ENCODE data around the gene VMAC. TPM values are rescaled to one million over a fixed set of nuclear protein-coding genes. Genes with fewer than 3 reads are reported as not detected.

VMAC gene
- total and polyA plus RNA-seq, 2 donors (not counting 3 experiments of a cell fraction or from before 2014, with no cell fraction given): 4.7 to 6.9 TPM

DNA sequence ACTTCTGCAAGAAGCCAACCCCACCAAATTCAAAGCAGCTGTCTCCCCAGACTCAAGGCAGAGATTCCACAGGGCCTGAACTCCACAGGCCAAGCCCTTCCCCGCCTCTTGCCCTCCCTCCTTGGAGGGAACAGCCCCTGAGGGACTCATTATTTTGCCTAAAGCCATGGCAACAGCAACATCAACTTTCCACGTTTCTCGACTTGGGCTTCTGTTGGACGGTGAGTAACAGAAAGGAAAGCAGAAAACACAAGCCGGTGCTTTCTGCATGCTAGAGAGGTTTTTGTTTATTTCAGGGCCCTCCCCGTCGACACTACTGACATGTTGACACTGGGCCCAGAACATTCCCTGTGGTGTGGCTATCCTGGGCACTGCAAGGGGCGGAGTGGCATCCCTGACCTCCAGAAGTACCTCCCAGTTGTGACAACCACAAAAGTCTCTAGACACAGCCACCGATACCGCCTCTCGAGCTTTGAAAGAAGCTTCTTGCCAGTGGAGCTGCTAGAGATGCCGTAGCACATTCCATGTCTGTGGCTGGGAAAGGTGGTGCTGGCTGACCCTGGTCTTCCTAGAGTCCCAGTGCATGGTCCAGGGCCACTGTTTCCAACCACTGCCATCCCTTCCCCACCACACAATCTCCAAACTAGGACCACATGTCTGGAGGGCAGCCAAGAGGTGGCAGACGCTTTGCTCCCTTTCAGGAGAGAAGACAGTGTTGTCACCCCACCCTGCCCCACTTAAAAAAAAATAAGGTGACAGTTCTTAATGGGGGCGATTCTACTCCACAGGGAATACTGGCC lies 22.2 kb downstream of the VMAC start:
- no TSS peak for BruUV-seq (replicated peaks)
- H3K4me3 ChIP-seq (replicated peaks in 1 of 3; ENCODE audit: insufficient read depth in 1 of 3, low read depth in 1 of 3, low read length in 3 of 3): no peak overlapping the region
- H3K9ac ChIP-seq (replicated peaks; ENCODE audit: extremely low read depth, insufficient read depth, low read length): no peak overlapping the region
- H3K36me3 ChIP-seq (ENCODE audit: control insufficient read depth in 2 of 2, extremely low read depth in 1 of 2, insufficient read depth in 2 of 2, low read length in 2 of 2): peaks cover 13 to 68% of the 10 kb centered on the region in 2 experiments
- dilution Hi-C loops (cut with MboI; ENCODE audit: extremely low pct_ligation_motif_present, low sequenced_read_pairs) (no loop called here), intact Hi-C loops (cut with micrococcal nuclease) (no loop called here)
- POLR2A ChIA-PET: no interaction called here
- no peak overlapping the region for H3K27ac ChIP-seq (ENCODE audit: insufficient read depth, low read depth, low read length)
- no peaks in the 10 kb centered on the region for H3K79me2 ChIP-seq (ENCODE audit: control insufficient read depth, insufficient read depth, low read length)
- DNase-seq (ENCODE audit: low read depth, low spot score) (no peak), FAIRE-seq (no peak)
- CTCF ChIA-PET: no interaction called here
- H4K20me1 ChIP-seq (replicated peaks; ENCODE audit: control insufficient read depth, extremely low read depth, insufficient read depth, low read length): no peaks in the 10 kb centered on the region
- no peaks in the 10 kb centered on the region for H3K9me1 ChIP-seq (replicated peaks; ENCODE audit: control insufficient read depth, extremely low read depth, insufficient read depth, low read length)
- no peaks in the 10 kb centered on the region for H3K9me3 ChIP-seq (replicated peaks; ENCODE audit: control insufficient read depth, insufficient read depth, low read length)
- H3K27me3 ChIP-seq (ENCODE audit: control insufficient read depth in 2 of 2, insufficient read depth in 2 of 2, low read length in 2 of 2): no peaks in the 10 kb centered on the region
- no peak overlapping the region for H2AFZ ChIP-seq (ENCODE audit: low read depth, low read length)
- H3K4me1 ChIP-seq (ENCODE audit: control insufficient read depth, extremely low read depth, insufficient read depth, low read length): no peaks in the 10 kb centered on the region
- TF ChIP-seq JUN (IDR thresholded peaks at IDR 0.05; ENCODE audit: borderline replicate concordance, insufficient read depth, insufficient read length, low read depth) (no peak), FOS (IDR thresholded peaks at IDR 0.05; ENCODE audit: borderline replicate concordance, insufficient read depth, low read length) (no peak), MYC (IDR thresholded peaks at IDR 0.05; ENCODE audit: low read depth, low read length) (no peak), GATA2 (IDR thresholded peaks at IDR 0.05; ENCODE audit: insufficient read depth, insufficient read length, low read depth, low read length) (no peak), POLR2AphosphoS5 (IDR thresholded peaks at IDR 0.05; ENCODE audit: insufficient read depth, low read depth, low read length) (no peak)
- H3K4me2 ChIP-seq (ENCODE audit: insufficient read depth, low read length): no peak overlapping the region

DNA sequence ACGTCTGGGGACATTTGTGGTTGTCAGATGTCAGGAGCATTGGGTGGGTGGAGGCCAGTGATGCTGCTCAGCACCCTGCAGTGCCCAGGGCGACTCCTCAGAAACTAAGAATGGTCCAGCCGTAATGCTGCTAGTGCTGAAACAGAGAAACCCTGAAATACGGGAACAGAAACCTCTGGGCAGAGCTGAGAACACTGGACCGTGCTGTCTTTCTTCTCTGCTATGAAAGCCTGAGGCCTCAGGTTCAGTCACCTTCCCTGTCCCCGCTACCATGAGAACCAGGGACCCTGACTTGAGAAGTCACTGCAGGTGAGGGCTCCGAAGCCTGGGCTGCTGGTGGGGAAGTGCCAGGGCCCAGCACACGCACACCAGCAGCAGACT lies 22.8 kb downstream of the VMAC start:
- Histone ChIP-seq H3K4me2 (ENCODE audit: insufficient read depth, low read length) (no peak overlapping the region), H3K27ac (ENCODE audit: insufficient read depth, low read depth, low read length) (no peak overlapping the region), H3K9me3 (replicated peaks; ENCODE audit: control insufficient read depth, insufficient read depth, low read length) (no peaks in the 10 kb centered on the region), H3K4me3 (replicated peaks in 1 of 3; ENCODE audit: insufficient read depth in 1 of 3, low read depth in 1 of 3, low read length in 3 of 3) (no peak overlapping the region), H3K36me3 (ENCODE audit: control insufficient read depth in 2 of 2, extremely low read depth in 1 of 2, insufficient read depth in 2 of 2, low read length in 2 of 2) (peaks cover 13 to 67% of the 10 kb centered on the region in 2 experiments), H3K4me1 (ENCODE audit: control insufficient read depth, extremely low read depth, insufficient read depth, low read length) (no peaks in the 10 kb centered on the region), H3K27me3 (ENCODE audit: control insufficient read depth in 2 of 2, insufficient read depth in 2 of 2, low read length in 2 of 2) (no peaks in the 10 kb centered on the region), H4K20me1 (replicated peaks; ENCODE audit: control insufficient read depth, extremely low read depth, insufficient read depth, low read length) (no peaks in the 10 kb centered on the region), H2AFZ (ENCODE audit: low read depth, low read length) (no peak overlapping the region), H3K9ac (replicated peaks; ENCODE audit: extremely low read depth, insufficient read depth, low read length) (no peak overlapping the region), H3K9me1 (replicated peaks; ENCODE audit: control insufficient read depth, extremely low read depth, insufficient read depth, low read length) (no peaks in the 10 kb centered on the region), H3K79me2 (ENCODE audit: control insufficient read depth, insufficient read depth, low read length) (no peaks in the 10 kb centered on the region)
- no TSS peak for BruUV-seq (replicated peaks)
- ChIA-PET CTCF (interaction anchor here (1.5 kb wide), 1 partner anchor 95 kb away, joined by 5 read pairs; no protein-coding TSS in a partner anchor), POLR2A (no interaction called here)
- no peak for TF ChIP-seq GATA2 (IDR thresholded peaks at IDR 0.05; ENCODE audit: insufficient read depth, insufficient read length, low read depth, low read length)
- TF ChIP-seq FOS (IDR thresholded peaks at IDR 0.05; ENCODE audit: borderline replicate concordance, insufficient read depth, low read length): no peak
- TF ChIP-seq POLR2A (IDR thresholded peaks at IDR 0.05; ENCODE audit: low read depth, low read length): no peak
- TF ChIP-seq, protein P1, sequence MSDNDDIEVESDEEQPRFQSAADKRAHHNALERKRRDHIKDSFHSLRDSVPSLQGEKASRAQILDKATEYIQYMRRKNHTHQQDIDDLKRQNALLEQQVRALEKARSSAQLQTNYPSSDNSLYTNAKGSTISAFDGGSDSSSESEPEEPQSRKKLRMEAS (IDR thresholded peaks at IDR 0.05; ENCODE audit: insufficient read depth, insufficient read length): no peak
- no peak for TF ChIP-seq JUN (IDR thresholded peaks at IDR 0.05; ENCODE audit: borderline replicate concordance, insufficient read depth, insufficient read length, low read depth)
- TF ChIP-seq MYC (IDR thresholded peaks at IDR 0.05; ENCODE audit: low read depth, low read length): no peak
- TF ChIP-seq POLR2AphosphoS5 (IDR thresholded peaks at IDR 0.05; ENCODE audit: insufficient read depth, low read depth, low read length): no peak
- no peak for TF ChIP-seq EZH2 (IDR thresholded peaks at IDR 0.05; ENCODE audit: borderline replicate concordance, low read depth, low read length, severe bottlenecking)
- TF ChIP-seq, protein P2, sequence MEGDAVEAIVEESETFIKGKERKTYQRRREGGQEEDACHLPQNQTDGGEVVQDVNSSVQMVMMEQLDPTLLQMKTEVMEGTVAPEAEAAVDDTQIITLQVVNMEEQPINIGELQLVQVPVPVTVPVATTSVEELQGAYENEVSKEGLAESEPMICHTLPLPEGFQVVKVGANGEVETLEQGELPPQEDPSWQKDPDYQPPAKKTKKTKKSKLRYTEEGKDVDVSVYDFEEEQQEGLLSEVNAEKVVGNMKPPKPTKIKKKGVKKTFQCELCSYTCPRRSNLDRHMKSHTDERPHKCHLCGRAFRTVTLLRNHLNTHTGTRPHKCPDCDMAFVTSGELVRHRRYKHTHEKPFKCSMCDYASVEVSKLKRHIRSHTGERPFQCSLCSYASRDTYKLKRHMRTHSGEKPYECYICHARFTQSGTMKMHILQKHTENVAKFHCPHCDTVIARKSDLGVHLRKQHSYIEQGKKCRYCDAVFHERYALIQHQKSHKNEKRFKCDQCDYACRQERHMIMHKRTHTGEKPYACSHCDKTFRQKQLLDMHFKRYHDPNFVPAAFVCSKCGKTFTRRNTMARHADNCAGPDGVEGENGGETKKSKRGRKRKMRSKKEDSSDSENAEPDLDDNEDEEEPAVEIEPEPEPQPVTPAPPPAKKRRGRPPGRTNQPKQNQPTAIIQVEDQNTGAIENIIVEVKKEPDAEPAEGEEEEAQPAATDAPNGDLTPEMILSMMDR (IDR thresholded peaks at IDR 0.05; ENCODE audit: extremely low read depth in 1 of 2, insufficient read depth in 1 of 2, low read depth in 1 of 2, low read length in 2 of 2): no peak
- intact Hi-C loops (cut with micrococcal nuclease) (no loop called here), dilution Hi-C loops (cut with MboI; ENCODE audit: extremely low pct_ligation_motif_present, low sequenced_read_pairs) (no loop called here)
- FAIRE-seq (no peak), DNase-seq (ENCODE audit: low read depth, low spot score) (no peak)
